ENCODE data around the gene KCNK4.
"Not testable (repeated sequence)": the region's sequence is repeated elsewhere in the genome, so short reads cannot be mapped to it uniquely, and the experiment has no call there.

Gene KCNK4

DNA sequence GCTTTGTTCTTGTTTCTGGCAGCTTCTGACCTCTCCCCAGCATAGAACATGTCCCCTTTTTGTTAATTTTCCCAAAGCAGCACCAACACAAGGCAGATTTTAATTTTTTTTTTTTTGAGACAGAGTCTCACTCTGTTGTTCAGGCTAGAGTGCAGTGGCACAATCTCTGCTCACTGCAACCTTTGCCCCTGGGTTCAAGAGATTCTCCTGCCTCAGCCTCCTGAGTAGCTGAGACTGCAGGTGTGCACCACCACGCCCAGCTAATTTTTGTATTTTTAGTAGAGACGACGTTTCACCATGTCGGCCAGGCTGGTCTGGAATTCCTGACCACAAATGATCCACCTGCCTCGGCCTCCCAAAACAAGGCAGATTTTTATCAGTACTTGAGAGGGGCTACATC lies 16.7 kb downstream of the KCNK4 start:
- DNase-seq (ENCODE audit: low spot score): not testable (repeated sequence)

GRCh38 chr11:64312947-64313346 lies 21.8 kb downstream of the KCNK4 start:
- no peak for DNase-seq (ENCODE audit: low spot score)

- DNase-seq (ENCODE audit: low spot score): no peak
These were observed 22.5 kb downstream of the KCNK4 start for GRCh38 chr11:64313491-64314145.

- DNase-seq (ENCODE audit: low spot score): no peak
These were observed 23.2 kb downstream of the KCNK4 start for GRCh38 chr11:64314146-64314804.

DNA sequence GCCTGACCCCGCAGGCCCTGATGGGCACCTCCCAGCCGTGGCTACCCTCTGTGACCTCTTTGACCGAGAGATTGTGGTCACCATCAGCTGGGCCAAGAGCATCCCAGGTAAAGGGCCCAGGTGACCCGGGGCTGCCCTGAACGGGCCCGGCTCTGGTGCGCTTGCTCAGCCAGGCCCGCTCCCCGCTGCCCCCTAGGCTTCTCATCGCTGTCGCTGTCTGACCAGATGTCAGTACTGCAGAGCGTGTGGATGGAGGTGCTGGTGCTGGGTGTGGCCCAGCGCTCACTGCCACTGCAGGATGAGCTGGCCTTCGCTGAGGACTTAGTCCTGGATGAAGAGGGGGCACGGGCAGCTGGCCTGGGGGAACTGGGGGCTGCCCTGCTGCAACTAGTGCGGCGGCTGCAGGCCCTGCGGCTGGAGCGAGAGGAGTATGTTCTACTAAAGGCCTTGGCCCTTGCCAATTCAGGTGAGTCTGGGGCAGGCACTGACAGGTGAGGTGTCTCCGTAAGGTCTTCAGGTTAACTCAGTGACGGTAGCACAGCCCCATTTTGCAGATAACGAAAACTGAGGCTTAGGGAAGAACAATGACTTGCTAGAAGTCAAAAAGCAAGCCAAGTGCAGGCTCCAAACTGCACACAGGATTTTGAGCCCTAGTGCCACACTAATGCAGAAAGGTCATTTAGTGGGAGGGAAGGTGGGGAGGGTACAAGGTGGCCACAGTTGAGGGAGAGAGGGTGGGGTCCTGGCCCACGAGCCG lies 23.9 kb downstream of the KCNK4 start:
- DNase-seq (ENCODE audit: low spot score): no peak

GRCh38 chr11:64315667-64316526 lies 24.8 kb downstream of the KCNK4 start:
- not testable (repeated sequence) for DNase-seq (ENCODE audit: low spot score)

GRCh38 chr11:64316672-64317324 lies 25.7 kb downstream of the KCNK4 start:
- no peak for DNase-seq (ENCODE audit: low spot score)

GRCh38 chr11:64317325-64317960 lies 26.3 kb downstream of the KCNK4 start, which contains the start of gene TRMT112:
Gene TRMT112, minus strand, starts transcription at chr11:64317559. Its CDS starts 33 bp downstream, at chr11:64317526.
- peak; percentile 90 for DNase-seq (ENCODE audit: low spot score)

- peak; percentile 98 for DNase-seq (ENCODE audit: low spot score)
These were observed 27.1 kb downstream of the KCNK4 start, which contains the start of gene PRDX5 for GRCh38 chr11:64317961-64318765. Gene PRDX5, plus strand, starts transcription at chr11:64318121. Its CDS starts 95 bp downstream, at chr11:64318216.

DNA sequence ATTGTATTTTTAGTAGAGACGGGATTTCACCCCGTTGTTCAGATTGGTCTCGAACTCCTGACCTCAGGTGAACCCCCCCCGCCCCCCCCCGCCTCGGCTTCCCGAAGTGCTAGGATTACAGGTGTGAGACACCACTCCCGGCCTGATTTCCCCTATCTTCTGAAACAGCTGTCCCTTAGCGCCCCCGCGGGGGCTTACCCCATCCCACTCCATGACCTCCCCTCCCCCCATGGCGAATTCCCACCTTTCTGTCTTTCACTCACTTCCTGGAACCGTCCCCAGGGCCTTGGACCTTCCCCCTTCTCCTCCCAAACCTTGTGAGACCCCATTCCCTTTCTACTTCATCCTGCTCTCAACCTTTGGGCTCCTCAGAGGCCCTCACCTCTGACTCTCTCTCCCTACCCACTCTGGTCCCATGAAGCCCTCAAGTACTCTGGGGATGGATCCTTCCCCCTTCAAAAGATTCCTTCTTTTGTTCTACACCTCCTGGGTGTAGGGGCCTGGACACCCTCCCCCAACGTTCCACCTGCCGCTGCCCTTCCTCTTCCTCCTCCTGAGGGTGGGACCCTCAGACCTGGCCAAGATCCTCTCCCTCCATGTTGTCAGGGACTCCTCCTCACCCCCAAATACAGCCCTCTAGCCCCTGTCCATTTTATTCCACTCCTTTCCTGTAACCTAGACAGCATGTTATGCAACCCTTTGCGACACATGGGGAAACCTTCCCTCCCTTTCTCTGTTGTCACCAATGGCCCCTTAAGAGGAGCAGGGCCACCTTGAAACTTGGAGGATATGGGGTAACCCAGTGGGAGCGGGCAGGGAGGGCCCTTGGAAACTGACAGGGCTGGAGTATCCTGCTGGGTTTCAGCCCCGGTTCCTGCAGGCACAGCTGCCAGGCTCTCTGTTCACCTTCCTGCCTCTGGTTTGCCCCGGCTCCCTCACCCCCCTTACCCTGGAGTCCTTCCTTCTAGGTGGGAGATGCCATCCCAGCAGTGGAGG lies 28.0 kb downstream of the KCNK4 start:
- no peak for DNase-seq (ENCODE audit: low spot score)

- DNase-seq (ENCODE audit: low spot score): no peak
These were observed 29.5 kb downstream of the KCNK4 start for GRCh38 chr11:64320556-64320955.

DNA sequence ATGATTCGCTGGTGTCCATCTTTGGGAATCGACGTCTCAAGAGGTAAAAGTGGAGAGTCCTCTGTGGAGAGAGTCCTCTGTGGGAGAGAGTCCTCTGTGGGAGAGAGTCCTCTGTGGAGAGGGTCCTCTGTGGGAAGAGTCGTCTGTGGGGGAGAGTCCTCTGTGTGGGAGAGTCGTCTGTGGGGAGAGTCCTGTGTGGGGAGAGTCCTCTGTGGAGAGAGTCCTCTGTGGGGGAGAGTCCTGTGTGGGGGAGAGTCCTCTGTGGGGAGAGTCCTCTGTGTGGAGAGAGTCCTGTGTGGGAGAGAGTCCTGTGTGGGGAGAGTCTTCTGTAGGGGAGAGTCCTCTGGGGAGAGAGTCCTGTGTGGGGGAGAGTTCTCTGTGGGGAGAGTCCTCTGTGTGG lies 29.9 kb downstream of the KCNK4 start:
- no peak for DNase-seq (ENCODE audit: low spot score)

DNA sequence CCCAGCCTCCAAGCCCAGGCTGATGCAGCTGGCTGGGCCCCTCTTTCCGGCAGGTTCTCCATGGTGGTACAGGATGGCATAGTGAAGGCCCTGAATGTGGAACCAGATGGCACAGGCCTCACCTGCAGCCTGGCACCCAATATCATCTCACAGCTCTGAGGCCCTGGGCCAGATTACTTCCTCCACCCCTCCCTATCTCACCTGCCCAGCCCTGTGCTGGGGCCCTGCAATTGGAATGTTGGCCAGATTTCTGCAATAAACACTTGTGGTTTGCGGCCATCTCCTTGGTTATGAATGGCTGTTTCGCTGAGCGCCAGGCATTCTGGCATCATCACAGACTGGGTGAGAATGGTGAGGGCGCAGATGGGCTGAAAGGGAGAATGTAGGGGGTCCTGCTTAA lies 30.4 kb downstream of the KCNK4 start:
- DNase-seq (ENCODE audit: low spot score): no peak

DNA sequence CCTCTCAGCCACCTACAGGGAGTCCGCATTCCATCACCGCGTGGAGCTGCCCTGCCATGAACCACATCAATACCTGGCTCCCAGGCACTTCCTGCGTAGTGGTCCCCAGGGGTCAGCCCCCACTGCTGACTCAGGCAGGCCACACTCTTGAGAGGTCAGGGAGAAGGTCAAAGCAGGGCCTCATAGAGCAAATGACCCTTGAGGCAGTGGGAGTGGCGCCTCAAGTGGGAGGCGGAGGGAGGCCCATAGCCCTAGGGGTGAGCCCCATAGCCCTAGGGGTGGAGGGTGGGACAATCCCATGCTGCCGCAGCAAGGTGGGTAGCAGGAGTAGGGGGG lies 31.8 kb downstream of the KCNK4 start:
- no peak for DNase-seq (ENCODE audit: low spot score)

- no peak for DNase-seq (ENCODE audit: low spot score)
These were observed 32.3 kb downstream of the KCNK4 start for GRCh38 chr11:64323373-64323772.

DNA sequence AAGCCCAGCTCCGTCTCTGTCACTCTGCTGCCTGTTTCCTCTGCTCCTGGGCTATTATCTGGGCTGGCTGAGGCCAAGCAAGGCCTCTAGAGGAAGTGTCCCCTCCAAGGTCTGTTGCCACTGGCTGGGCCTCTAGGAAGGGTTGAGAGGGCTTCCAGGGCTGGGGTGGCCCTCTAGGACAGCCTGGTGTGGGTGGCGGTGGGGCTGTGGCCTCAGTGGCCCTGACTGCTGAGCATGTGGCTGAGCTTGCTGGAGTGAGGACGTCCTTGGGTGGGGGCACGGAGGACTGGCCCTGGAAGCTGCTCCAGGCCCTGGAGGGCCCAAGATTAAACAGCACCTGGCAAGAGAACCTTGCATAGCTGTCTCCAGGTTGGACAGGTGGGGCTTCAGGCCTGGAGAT lies 32.9 kb downstream of the KCNK4 start:
- DNase-seq (ENCODE audit: low spot score): not testable (repeated sequence)

DNA sequence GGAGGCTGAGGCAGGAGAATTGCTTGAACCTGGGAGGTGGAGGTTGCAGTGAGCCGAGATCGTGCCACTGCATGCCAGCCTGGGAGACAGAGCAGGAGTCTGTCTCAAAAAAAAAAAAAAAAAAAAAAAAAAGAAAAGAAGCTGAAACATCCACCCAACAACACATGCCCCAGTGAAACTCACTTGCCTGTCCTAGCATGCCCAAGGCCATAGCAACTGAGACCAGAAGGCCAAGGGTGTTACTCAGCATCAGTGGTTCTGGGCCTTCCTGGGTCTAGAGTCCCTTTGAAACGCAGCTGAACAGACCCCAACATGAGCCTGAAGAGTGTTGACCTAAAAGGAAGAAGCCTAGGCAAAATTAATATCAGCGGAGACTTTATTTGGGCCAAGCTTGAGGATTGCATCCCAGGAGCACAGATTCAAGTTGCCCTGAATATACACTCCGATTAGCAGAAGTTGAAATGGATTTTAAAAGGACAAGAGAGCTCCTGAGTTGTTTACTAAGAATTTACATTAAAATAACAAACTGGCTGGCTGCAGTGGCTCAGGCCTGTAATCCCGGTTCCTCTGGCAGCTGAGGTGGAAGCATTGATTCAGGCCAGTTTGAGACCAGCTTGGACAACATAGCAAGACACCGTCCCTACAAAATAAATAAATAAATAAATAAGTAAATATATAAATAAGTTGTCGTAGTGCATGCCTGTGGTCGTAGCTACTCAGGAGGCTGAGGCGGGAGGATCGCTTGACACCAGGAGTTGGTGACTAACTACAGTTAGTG lies 33.8 kb downstream of the KCNK4 start:
- DNase-seq (ENCODE audit: low spot score): no peak

DNA sequence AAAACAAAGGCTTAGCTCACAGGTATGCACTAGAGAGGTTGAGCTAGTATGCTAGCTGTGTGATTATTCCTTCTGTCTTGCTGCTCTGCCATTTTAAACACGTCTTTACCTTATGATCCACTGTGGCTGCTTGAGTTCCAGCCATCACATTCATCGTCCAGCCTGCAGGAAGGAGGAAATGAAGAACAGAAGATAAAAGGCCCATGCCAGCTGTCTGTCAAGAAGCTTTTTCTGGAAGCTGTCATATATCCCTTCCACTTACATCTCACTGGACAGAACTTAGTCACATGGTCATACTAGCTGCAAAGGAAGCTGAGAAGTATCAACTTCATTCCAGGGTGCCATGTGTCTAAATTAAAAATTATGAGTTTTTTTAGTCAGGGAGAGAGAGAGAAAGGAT lies 36.3 kb downstream of the KCNK4 start:
- no peak for DNase-seq (ENCODE audit: low spot score)
